ENCODE measurements around the gene ARHGEF2.

GRCh38 chr1:155946633-155947219 is 31.6 kb downstream of the ARHGEF2 start:
- TF ChIP-seq CTCF (IDR thresholded peaks at IDR 0.05; ENCODE audit: poor library complexity) (no peak), EZH2 (IDR thresholded peaks at IDR 0.05; ENCODE audit: borderline replicate concordance) (no peak), EZH2phosphoT487 (IDR thresholded peaks at IDR 0.05; ENCODE audit: low read depth, severe bottlenecking, unreplicated experiment) (no peak)

Data from hepatocyte (in vitro differentiated cells).